ENCODE measurements around the gene ITGA6. TPM values are rescaled to one million over a fixed set of nuclear protein-coding genes. Genes with fewer than 3 reads are reported as not detected.

ITGA6 gene
- total RNA-seq, 6 experiments from 2014 or later: 10.7 to 26.8 (median 17.2) TPM

GRCh38 chr2:172398440-172398839 is 28.9 kb upstream of the ITGA6 start:
- no peak for ATAC-seq
- no peaks in the 10 kb centered on the region for H3K4me1 ChIP-seq
- H3K9me3 ChIP-seq: no peaks in the 10 kb centered on the region
- no peak overlapping the region for H3K4me3 ChIP-seq
- intact Hi-C loops (cut with DNase I): no loop called here
- H3K36me3 ChIP-seq: no peaks in the 10 kb centered on the region
- no peaks in the 10 kb centered on the region for H3K27me3 ChIP-seq
- WGBS (ENCODE audit: insufficient coverage, low coverage, low lambda C conversion rate, missing lambda C conversion rate): 61% methylated on average over 2 of the region's 2 CpGs
- TF ChIP-seq POLR2A (IDR thresholded peaks at IDR 0.05): no peak
- TF ChIP-seq, protein P1, sequence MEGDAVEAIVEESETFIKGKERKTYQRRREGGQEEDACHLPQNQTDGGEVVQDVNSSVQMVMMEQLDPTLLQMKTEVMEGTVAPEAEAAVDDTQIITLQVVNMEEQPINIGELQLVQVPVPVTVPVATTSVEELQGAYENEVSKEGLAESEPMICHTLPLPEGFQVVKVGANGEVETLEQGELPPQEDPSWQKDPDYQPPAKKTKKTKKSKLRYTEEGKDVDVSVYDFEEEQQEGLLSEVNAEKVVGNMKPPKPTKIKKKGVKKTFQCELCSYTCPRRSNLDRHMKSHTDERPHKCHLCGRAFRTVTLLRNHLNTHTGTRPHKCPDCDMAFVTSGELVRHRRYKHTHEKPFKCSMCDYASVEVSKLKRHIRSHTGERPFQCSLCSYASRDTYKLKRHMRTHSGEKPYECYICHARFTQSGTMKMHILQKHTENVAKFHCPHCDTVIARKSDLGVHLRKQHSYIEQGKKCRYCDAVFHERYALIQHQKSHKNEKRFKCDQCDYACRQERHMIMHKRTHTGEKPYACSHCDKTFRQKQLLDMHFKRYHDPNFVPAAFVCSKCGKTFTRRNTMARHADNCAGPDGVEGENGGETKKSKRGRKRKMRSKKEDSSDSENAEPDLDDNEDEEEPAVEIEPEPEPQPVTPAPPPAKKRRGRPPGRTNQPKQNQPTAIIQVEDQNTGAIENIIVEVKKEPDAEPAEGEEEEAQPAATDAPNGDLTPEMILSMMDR (IDR thresholded peaks at IDR 0.05): peak in 1 of 4 donors; percentile 10
- DNase-seq: no peak
- no peak overlapping the region for H3K27ac ChIP-seq

DNA sequence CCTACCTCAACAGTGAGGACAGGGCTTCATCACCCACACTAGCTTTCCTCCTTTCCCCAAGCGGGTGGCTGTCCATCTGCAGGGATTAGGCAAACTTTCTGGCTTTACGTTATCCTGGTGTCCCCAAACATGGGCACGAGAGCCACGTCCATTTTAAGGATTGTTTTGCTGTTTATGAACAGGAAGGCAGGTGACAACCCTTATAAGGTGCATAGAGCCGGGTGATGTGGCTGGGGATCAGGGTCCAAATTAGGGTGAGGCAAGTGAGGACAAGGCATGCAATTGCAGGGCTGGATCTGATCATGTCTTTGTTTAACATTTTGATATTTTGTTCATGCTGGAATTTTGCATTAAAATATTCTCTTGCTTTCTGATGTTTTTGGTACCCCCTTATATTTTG is 27.6 kb upstream of the ITGA6 start:
- no peak overlapping the region for H3K27ac ChIP-seq
- no peaks in the 10 kb centered on the region for H3K27me3 ChIP-seq
- H3K4me1 ChIP-seq: no peaks in the 10 kb centered on the region
- intact Hi-C loops (cut with DNase I): no loop called here
- ATAC-seq: peak in 2 of 4 donors; percentile 18 to 38
- DNase-seq: no peak
- H3K4me3 ChIP-seq: no peak overlapping the region
- no peaks in the 10 kb centered on the region for H3K9me3 ChIP-seq
- no peaks in the 10 kb centered on the region for H3K36me3 ChIP-seq
- WGBS (ENCODE audit: insufficient coverage, low coverage, low lambda C conversion rate, missing lambda C conversion rate): 92% methylated on average over 5 of the region's 5 CpGs
- TF ChIP-seq POLR2A (IDR thresholded peaks at IDR 0.05): no peak
- TF ChIP-seq, protein P1 (IDR thresholded peaks at IDR 0.05): no peak

- Histone ChIP-seq H3K4me1 (no peaks in the 10 kb centered on the region), H3K4me3 (no peak overlapping the region), H3K9me3 (no peaks in the 10 kb centered on the region), H3K36me3 (no peaks in the 10 kb centered on the region), H3K27me3 (no peaks in the 10 kb centered on the region), H3K27ac (no peak overlapping the region)
- WGBS (ENCODE audit: insufficient coverage, low coverage, low lambda C conversion rate, missing lambda C conversion rate): 73% methylated on average over 1 of the region's 1 CpG
- TF ChIP-seq, protein P1 (IDR thresholded peaks at IDR 0.05): no peak
- no peak for TF ChIP-seq POLR2A (IDR thresholded peaks at IDR 0.05)
- intact Hi-C loops (cut with DNase I): no loop called here
- ATAC-seq (peak in 2 of 4 donors; percentile 25 to 65), DNase-seq (no peak)
These were observed 25.2 kb upstream of the ITGA6 start for GRCh38 chr2:172402198-172402597.

- no peak for DNase-seq
- Histone ChIP-seq H3K36me3 (no peaks in the 10 kb centered on the region), H3K9me3 (no peaks in the 10 kb centered on the region), H3K27me3 (no peaks in the 10 kb centered on the region), H3K27ac (no peak overlapping the region), H3K4me3 (no peak overlapping the region), H3K4me1 (no peaks in the 10 kb centered on the region)
- intact Hi-C loops (cut with DNase I): no loop called here
- no CpG with 5 or more reads among the region's 4 CpGs for WGBS (ENCODE audit: insufficient coverage, low coverage, low lambda C conversion rate, missing lambda C conversion rate)
- ATAC-seq: no peak
- TF ChIP-seq, protein P1 (IDR thresholded peaks at IDR 0.05): no peak
- TF ChIP-seq POLR2A (IDR thresholded peaks at IDR 0.05): no peak
These were observed 24.0 kb upstream of the ITGA6 start for GRCh38 chr2:172403402-172403801.
